GM21390 (cell line): Measurements from ENCODE around the gene ZNF486.
"Not testable (repeated sequence)": the region's sequence is repeated elsewhere in the genome, so short reads cannot be mapped to it uniquely, and the experiment has no call there.

Experiments
- ATAC-seq: cut with Tn5 transposase; IDR thresholded peaks from one replicate; pipeline ENCODE4 v1.9.1; 2021; ENCODE audit not compliant: unreplicated experiment

The ZNF486 gene

DNA sequence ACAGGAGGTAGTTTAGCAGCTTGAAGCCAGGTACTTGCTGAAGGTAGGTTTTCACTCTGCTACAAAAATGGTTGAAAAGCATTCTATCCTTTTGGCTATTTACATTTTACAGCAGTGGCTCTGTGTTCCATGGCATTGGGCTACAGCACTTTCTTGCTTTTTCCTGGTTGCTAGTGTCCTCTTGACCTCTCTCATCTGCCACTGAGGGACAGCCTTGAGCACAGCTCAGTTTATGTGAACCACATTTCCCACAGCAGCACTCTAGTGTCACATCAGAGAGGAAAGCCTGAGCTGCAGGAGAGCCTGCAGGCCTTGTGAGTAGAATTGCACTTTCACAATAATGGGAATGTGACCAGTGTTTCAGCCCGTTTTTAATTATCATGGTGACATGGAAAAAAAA is 54.6 kb downstream of the ZNF486 start:
- not testable (repeated sequence) for ATAC-seq

DNA sequence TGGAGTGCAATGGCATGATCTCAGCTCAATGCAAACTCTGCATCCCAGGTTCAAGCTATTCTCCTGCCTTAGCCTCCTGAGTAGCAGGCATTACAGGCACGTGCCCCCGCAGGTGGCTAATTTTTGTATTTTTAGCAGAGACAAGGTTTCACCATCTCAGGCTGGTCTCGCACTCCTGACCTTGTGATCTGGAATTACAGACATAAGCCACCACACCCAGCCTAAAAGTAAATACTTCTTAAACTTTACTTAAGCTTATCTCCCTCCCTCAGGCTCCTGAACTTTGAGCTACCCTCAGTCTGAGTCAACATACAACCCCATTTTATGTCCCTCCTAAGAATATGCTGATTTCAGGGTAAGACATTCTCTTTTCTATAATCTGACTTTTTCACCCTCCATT is 66.1 kb downstream of the ZNF486 start:
- ATAC-seq: no peak

DNA sequence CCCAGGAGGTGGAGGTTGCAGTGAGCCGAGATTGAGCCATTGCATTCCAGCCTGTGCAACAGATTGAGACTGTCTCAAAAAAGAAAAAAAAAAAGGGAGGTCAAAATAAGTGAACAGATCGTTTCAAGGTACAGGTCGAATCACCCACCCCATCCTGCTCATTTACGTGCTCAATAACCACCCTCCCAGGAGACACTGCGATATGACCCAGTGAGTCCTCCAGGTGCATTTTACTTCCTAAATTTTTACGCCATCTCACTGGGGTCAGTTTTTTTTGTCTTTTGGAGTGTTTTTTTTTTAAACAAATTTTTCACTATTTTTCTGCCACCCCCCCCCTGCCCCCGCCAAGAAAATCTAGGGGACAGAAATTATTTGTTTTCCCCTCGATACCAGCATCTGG is 68.1 kb downstream of the ZNF486 start:
- ATAC-seq: no peak

DNA sequence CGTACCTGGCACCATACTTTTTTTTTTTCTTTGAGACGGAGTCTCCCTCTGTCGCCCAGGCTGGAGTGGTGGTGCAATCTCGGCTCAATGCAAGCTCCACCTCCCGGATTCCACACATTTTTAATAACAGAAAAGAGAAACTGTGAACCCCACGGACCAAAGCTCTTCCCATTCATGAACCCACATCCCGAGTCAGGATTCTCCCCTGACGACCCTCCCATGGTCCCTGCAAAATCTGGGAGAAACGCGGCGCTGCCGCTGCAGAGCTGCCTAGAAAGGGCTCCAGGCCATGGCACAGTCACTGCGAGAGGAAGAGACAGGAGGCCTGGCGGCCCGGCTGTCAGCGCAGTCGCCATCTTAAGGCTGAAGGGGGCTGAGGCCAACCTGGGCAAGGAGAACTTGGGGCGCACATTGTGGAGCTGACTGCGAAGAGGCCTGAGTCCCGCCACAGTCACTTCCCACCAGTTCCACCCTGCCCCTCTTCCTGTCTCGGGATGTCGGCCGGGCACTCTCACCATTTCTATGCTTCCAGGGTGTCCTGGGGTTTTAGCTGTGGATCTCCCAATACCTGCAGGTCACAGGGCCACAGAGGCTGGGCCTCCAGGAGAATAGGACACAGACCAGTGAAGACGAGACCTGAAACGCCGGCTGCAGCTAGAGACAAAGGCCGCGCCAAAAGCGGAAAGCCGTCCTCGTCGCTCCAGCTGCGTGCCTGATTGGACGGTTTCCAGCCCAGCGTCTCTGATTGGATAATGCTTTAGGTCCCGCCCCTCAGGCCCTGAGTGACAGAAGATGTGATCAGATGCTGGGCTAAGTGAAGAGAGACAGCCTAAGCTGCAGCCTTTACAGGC is 71.0 kb downstream of the ZNF486 start:
- peak; percentile 80 for ATAC-seq

DNA sequence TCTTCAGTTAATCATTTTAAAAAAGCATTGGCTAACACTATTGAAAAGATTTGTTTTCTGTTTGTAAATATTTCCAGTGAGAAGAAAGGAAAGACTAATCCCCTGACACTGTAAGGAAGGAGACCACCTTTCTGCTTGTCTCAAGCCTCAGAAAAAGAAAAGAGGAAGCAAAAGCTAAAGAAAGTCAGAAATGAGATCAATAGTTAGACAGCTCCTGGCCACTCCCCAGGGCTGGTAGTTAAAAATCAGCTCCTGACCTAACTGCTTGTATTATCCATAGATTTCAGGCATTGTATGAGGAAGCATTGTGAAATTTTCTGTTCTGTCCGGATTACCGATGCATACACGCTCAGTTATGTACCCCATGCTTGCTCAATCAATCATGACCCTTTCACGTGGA is 76.6 kb downstream of the ZNF486 start:
- no peak for ATAC-seq

DNA sequence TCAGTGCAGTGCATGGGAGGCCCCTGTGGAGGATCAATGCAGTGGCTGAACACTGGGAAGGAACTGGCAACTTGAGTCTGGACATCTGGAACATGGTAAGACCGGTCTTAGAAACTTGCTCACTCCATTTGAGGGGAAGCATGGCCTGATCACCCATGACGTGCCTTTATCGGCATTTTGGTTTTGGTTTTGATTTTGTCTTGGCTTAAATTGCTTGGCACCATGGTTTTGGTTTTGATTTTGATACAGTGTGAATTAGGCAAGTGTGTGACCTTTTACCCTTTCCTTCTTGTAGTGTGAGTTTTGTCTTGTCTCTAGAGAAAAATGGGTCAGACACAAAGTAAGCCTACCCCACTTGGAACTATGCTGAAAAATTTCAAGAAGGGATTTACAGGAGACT is 77.3 kb downstream of the ZNF486 start:
- no peak for ATAC-seq

DNA sequence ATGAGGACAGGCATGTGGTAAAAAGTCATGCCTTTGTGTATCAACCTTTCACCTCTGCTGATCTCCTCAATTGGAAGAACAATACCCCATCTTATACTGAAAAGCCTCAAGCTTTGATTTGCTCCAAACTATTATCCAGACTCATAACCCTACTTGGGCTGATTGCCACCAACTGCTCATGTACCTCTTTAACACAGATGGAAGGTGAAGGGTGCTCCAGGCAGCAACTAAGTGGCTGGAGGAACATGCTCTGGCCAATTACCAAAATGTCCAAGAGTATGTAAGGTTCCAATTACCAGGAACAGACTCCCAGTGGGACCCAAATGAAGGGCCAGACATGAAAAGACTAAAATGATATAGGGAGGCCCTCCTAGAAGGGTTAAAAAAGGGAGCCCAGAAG is 78.3 kb downstream of the ZNF486 start:
- no peak for ATAC-seq

DNA sequence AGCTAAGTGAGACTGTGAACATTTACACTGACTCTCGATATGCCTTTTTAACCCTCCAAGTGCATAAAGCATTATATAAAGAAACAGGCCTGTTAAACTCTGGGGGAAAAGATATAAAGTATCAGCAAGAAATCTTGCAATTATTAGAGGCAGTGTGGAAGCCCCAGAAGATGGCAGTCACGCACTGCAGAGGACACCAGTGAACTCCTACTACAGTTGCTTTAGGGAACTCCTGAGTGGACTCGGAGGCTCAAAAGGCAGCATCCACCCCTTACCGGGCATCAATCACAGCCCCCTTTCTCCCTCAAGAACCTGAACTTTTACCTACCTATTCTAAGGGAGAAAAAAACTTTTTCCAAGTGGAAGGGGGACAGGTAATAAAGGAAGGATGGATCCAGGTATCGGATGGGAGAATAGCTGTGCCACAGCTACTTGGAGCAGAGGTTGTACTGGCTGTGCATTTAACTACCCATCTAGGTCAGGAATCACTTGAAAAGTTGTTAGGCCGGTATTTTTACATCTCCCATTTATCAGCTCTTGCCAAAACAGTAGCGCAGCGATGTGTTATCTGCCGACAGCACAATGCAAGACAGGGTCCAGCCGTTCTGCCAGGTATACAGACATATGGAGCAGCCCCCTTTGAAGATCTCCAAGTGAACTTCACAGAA is 80.1 kb downstream of the ZNF486 start:
- no peak for ATAC-seq

DNA sequence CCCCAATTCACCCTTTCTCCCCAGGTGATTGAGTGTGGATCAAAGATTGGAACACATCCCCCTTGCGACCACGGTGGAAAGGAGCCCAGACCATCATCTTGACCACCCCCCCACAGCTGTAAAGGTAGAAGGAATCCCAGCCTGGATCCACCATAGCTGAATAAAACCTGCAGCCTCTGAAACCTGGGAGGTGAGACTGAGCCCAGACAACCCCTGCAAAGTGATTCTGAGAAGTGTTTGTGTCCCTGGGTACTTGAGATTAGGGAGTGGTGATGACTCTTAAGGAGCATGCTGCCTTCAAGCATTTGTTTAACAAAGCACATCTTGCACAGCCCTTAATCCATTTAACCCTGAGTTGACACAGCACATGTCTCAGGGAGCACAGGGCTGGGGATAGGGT is 81.2 kb downstream of the ZNF486 start:
- not testable (repeated sequence) for ATAC-seq
